GM19035 (cell line): Measurements from ENCODE around the gene LHPP.

Experiments
- ATAC-seq: cut with Tn5 transposase; IDR thresholded peaks from one replicate; pipeline ENCODE4 v1.9.1; 2021; ENCODE audit not compliant: unreplicated experiment

The LHPP gene

DNA sequence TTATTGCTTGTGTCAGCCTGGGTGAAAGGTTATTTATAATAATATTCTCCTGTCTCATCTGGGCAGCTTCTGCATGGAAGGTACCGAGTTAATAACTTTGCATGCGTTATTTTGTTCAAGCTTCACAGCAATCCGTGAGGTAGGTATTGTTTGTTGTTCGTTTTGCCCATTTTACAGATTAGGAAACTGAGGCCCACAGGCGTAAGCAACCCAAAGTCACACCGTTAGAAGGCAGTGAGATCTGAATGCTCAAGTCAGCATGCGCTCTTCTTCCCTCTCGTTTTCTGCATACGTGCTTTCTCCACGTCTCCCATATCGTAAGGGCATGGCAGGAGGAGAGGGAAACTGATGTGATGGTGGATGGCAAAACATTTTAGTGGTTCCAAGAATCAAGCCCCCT is 34.1 kb downstream of the LHPP start:
- ATAC-seq = no peak

DNA sequence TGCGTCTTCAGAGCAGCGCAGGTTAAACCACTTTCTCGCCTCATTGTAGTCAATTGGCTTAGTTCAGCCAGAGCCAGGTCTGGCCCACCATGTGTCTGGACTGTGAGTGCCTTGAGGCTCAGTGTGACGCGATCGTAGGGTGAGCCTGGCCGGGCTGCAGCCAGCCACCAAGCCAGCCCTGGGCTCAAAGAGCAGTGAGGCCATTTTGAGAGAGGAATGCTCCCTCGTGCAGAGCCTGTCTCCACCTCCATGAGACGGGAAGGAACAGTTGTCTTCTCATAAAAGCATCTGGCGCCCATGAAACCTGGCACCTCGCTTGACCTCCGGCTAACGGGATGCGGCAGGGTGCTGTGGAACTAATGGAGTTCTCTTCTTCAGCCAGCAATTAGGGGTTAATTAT is 34.5 kb downstream of the LHPP start:
- no peak for ATAC-seq

- ATAC-seq = no peak
Observed at GRCh38 chr10:124496620-124497019, 35.0 kb downstream of the LHPP start.

DNA sequence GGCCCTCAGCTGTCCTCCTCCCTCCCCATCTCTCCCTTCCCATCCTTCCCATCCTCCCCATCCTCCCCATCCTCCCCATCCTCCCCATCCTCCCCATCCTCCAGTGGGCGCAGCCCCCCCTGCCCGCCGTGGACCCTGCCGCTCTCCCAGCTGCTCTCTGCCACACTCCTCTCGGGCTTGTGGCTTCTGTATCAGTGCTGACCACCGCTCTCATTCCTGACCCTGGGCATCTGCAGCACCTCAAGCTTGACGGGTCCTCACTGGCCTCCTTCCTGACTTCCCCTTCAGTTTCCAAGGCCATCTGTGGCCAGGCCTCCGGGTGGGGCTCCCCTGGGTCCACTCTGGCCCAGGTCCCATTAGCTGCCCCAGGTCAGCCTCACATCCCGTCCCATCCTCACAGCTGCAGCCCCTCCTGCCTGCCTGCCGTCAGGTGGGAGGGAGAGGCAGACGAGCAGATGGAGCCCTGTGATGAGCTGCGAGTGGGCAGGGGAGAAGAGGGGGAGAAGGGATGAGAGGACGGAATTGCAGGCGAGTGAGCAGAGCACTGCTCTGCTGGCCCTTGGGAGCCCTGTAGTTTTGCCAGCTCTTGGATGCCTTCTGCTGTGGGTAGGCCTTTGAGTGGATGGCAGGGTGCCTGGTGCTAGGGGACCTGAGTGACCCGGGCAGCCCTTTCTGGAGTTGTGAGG is 35.7 kb downstream of the LHPP start:
- no peak for ATAC-seq

DNA sequence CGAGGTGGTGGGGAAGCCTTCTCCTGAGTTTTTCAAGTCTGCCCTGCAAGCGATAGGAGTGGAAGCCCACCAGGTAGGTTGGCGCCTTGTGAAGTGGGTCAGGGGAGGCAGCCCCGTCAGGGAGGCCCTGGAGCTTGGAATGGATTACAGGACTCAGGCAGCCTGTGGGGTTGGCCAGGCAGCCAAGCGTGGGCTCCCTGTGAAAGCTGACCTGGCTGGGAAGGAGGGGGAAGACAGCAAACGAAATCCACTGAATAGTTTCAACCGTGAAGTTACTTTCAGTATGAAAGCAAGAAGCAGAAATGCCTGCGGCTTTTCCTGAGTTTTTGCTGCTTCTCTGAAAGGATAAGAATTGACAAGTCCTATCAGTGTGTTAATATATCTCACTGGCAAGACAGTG is 36.4 kb downstream of the LHPP start:
- no peak for ATAC-seq

DNA sequence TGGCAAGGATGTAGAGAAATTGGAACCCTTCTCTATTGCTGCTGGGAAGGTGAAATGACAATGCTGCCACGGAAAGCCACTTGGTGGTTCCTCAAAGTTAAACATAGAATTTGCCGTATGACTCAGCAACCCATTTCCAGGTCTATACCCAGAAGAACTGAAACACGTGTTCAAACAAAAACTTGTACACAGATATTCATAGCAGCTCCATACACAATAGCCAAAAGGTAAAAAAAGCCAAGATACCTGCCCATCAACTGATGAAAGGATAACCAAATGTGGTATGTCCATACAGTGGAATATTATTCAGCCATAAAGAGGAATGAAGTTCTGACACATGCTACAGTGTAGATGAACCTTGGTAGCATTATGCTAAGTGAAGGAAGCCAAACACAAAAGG is 39.1 kb downstream of the LHPP start:
- ATAC-seq = no peak

- no peak for ATAC-seq
Observed at GRCh38 chr10:124504711-124505110, 43.1 kb downstream of the LHPP start.

GRCh38 chr10:124505279-124505678 is 43.7 kb downstream of the LHPP start:
- ATAC-seq = no peak

- ATAC-seq = no peak
Observed at GRCh38 chr10:124508070-124508667, 46.5 kb downstream of the LHPP start.

DNA sequence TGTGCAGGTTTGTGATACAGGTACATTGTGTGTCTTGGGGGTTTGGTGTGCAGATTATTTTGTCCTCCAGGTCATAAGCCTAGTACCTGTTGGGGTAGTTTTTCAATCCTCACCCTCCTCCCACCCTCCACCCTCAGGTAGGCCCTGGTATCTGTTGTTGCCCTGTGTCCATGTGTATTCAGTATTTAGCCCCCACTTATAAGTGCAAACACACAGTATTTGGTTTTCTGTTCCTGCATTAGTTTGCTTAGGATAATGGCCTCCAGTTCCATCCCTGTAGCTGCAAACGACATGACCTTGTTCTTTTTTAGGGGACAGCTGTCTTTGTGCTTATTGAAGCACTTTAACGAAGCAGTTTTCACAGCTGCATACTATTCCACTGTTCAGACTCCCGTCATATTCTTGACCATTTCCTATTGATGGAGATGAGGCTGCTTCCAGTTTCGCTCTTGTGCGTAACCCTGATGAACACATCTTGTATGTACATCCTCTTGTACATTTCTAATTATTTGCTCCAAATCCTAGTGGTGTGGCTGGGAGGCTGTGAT is 47.4 kb downstream of the LHPP start:
- no peak for ATAC-seq

GRCh38 chr10:124509880-124510632 is 48.4 kb downstream of the LHPP start:
- no peak for ATAC-seq

- no peak for ATAC-seq
Observed at GRCh38 chr10:124510759-124511158, 49.1 kb downstream of the LHPP start.

GRCh38 chr10:124511205-124512039 is 49.8 kb downstream of the LHPP start:
- ATAC-seq = no peak

DNA sequence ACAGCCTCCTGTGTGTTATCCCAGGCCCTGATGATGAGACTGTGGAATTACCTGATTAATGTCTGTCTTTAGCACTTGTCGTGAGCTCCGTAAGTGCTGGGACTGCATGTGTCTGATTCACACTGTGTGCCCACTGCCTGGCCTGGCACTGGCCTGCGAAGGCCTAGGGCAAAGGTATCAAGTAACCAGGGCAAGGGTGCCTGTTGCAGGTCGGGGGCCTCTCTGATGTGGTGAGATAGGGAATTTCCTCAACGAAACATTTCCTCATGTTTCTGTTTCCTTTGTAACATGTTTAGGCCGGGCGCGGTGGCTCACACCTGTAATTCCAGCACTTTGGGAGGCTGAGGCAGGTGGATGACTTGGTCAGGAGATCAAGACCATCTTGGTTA is 50.4 kb downstream of the LHPP start:
- ATAC-seq = no peak

DNA sequence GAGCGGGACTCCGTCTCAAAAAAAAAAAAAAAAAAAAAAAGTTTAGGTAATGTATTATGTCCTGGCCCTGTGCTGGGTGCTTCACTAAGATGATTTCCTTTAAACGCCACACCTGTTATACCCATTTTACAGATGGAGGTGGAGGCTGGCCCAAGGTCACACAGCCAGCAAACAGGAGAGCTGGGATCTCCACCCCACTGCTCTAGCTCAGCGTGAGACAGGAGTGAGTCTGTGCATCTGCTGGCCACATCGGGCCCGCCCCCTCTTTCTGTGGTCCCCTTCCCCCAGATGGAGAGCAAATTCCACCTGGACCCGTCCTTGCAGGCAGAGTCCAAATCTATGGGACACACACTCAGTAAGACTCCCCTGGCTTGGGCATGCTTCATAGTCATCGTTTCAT is 51.0 kb downstream of the LHPP start:
- no peak for ATAC-seq

DNA sequence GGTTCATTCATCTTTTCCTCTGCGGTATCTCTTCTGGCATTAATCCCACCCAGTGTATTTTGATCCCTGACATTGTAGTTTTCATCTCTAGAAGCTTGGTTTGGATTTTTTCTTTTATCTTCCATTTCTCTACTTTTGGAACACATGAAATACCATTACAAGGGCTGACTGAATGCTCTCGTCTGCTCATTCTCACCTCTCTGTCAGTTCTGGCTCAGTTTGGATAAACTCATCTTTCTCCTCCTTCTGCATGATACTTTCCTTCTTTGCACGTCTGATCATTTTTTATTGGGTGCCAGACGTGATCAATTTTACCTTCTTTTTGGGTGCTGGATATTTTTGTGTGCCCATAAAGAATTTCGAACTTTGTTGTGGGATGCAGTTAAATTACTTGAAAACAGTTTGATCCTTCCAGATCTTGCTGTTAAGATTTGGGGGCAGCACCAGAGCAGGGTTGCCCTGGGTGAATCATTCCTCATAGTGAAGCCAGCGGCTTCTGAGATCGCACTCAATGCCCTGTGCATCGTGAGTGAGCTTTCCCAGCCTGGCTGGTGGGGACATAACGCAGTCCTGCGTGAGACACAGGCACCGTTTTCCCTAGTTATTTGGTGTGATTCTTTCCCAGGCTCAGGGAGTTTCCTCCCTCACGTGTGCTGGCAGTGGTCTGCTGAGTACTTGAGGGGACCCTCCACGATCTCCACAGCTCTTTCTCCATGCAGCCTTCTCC is 53.8 kb downstream of the LHPP start:
- ATAC-seq = no peak

- ATAC-seq = no peak
Observed at GRCh38 chr10:124516181-124516580, 54.6 kb downstream of the LHPP start.

GRCh38 chr10:124516746-124517397 is 55.2 kb downstream of the LHPP start:
- no peak for ATAC-seq

- ATAC-seq = no peak
Observed at GRCh38 chr10:124517461-124517860, 55.8 kb downstream of the LHPP start.

DNA sequence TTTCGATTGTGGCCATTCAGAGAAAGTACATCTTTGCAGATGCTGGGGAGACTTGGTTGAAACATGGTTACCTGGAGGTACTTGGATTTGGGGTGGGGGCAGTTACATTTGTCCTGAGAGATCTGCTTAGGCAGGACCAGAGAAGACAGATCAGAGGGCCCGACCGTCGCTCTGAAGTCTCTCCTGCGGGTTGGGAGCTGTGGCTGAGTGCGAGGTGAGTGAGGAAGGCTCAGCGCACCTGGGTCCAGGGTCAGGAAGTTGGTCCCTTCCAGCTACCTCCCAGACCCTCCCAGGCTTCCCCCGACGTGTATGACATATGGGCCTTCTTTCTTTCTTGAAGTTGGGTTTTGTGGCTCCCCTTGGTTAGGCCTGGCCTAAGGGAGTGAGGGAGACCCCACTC is 56.3 kb downstream of the LHPP start:
- no peak for ATAC-seq
